AG08396 (cell line): ENCODE measurements around the gene ACVR1B.

Source experiments
- DNase-seq: peaks from one replicate; pipeline ENCODE4 v3.0.0; 2012; ENCODE audit warnings: low spot score, mixed read lengths

The ACVR1B gene

DNA sequence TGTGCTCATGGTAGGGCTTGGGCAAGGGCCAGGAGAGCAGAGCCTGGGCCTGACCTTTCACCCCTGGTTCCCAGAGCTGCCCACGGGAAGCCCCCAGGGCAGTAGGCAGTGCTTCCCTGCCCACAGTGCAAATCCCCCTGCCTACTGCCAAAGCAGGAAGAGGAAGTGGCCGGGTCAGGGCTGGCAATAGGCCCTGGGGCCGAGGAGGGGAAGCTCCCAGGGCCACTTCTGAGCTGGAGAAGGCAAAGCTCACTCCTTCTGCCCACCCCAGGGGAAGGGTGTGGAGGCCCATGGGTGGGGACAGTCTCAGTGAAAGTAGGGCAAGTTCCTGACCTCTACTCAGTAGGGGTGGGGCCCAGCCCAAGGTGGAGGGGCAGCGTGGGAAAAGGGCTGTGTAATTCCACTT is 94.3 kb downstream of the ACVR1B start:
- no peak for DNase-seq
